ENCODE data around the gene SEMA3G.

Gene SEMA3G

GRCh38 chr3:52444860-52445793 is at the start of gene SEMA3G:
Gene SEMA3G (minus strand): TSS chr3:52445103. CDS start chr3:52445027, 76 bp downstream.
- DNase-seq (ENCODE audit: low read depth), result peak; percentile 25

- DNase-seq (ENCODE audit: low read depth), result no peak
Measured at GRCh38 chr3:52494445-52494844, 49.5 kb upstream of the SEMA3G start.

GRCh38 chr3:52493232-52494017 is 48.5 kb upstream of the SEMA3G start:
- DNase-seq (ENCODE audit: low read depth), result no peak

- no peak for DNase-seq (ENCODE audit: low read depth)
Measured at GRCh38 chr3:52492059-52492458, 47.2 kb upstream of the SEMA3G start.

GRCh38 chr3:52490939-52491526 is 46.1 kb upstream of the SEMA3G start:
- DNase-seq (ENCODE audit: low read depth), result no peak

GRCh38 chr3:52490035-52490938 is 45.4 kb upstream of the SEMA3G start:
- DNase-seq (ENCODE audit: low read depth), result no peak

GRCh38 chr3:52489453-52489852 is 44.5 kb upstream of the SEMA3G start:
- no peak for DNase-seq (ENCODE audit: low read depth)

GRCh38 chr3:52488746-52489145 is 43.8 kb upstream of the SEMA3G start:
- DNase-seq (ENCODE audit: low read depth), result no peak

- DNase-seq (ENCODE audit: low read depth), result no peak
Measured at GRCh38 chr3:52487788-52488691, 43.1 kb upstream of the SEMA3G start.

- no peak for DNase-seq (ENCODE audit: low read depth)
Measured at GRCh38 chr3:52487050-52487787, 42.3 kb upstream of the SEMA3G start.

GRCh38 chr3:52484680-52485461 is 40.0 kb upstream of the SEMA3G start:
- no peak for DNase-seq (ENCODE audit: low read depth)

GRCh38 chr3:52483577-52484381 is 38.9 kb upstream of the SEMA3G start:
- DNase-seq (ENCODE audit: low read depth), result no peak

- no peak for DNase-seq (ENCODE audit: low read depth)
Measured at GRCh38 chr3:52483081-52483480, 38.2 kb upstream of the SEMA3G start.

GRCh38 chr3:52481819-52482521 is 37.1 kb upstream of the SEMA3G start:
- no peak for DNase-seq (ENCODE audit: low read depth)

- no peak for DNase-seq (ENCODE audit: low read depth)
Measured at GRCh38 chr3:52480768-52481715, 36.1 kb upstream of the SEMA3G start.

- DNase-seq (ENCODE audit: low read depth), result no peak
Measured at GRCh38 chr3:52479877-52480575, 35.1 kb upstream of the SEMA3G start.
